NCI-H526 (cell line): ENCODE data around the gene RBM20.

ENCODE experiments used
- DNase-seq, 2 experiments: peaks; one replicate each; lab custom pipeline; 2025; lab: John Stamatoyannopoulos, UW

RBM20 gene

GRCh38 chr10:110871298-110872084 lies 227.4 kb downstream of the RBM20 start, which contains the start of gene PDCD4:
Gene PDCD4, plus strand, starts transcription at chr10:110871928. Its CDS starts 4,100 bp downstream, at chr10:110876028.
- peak; percentile 95 to 96 for DNase-seq

GRCh38 chr10:110872145-110872983 lies 228.2 kb downstream of the RBM20 start:
- DNase-seq, result peak; percentile 72 to 76

DNA sequence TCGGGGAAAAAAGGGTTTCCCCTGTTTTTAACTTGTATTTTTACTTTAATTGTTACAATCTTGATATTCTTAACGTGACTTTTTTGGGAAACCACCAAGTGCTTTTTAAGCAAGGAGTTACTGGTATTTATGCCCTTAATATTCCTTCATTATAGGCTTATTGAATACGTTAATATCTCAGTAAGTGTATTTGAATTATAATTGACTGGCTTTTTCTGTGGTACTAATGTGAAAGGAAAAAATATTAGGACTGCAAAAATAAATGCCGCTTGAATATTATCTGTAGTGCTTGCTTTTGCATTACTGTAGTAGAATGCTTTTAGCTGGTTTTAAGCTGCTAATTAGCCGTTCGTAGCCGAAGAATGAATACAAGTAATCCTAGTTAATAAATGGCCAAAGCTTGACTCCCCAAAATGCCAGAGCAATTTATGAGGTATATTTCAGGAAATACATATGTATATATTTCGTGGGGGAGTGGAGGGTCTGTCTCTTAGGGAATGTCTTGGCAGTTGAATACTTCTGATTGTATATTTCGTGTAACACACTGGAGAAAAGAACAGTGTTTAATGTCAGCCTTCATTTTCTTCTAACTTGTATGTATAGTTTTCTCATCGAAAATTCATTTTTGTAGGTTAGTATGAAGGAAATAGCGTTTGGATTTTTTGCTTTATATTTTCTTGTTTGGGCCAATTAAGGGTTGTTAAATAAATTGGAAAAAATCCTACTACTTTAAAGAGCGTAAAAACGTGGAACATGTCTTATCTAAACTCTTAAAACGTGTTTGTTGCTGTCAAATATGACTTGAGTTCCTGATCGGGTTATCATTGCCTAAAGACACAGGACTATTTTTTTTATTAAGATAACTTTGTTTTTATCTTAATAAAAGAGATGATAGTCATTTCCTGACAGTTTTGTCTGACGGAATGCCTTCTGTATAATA lies 229.1 kb downstream of the RBM20 start:
- DNase-seq, result no peak

GRCh38 chr10:110873951-110874350 lies 229.8 kb downstream of the RBM20 start:
- no peak for DNase-seq

DNA sequence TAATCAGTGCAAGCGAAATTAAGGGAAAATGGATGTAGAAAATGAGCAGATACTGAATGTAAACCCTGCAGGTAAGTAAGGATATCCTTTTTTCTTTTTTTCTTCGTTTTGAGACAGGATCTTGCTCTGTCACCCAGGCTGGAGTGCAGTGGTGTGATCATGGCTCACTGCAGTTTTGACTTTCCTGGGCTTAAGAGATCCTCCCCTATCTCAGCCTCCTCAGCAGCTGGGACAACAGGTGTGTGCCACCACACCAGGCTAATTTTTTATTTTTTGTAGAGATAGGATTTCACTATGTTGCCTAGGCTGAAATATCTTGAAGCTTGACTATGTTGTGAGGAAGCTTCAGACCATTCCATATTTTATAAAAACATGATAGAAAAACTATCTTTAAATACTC lies 231.9 kb downstream of the RBM20 start:
- no peak for DNase-seq

GRCh38 chr10:110876788-110877187 lies 232.7 kb downstream of the RBM20 start:
- DNase-seq, result no peak

DNA sequence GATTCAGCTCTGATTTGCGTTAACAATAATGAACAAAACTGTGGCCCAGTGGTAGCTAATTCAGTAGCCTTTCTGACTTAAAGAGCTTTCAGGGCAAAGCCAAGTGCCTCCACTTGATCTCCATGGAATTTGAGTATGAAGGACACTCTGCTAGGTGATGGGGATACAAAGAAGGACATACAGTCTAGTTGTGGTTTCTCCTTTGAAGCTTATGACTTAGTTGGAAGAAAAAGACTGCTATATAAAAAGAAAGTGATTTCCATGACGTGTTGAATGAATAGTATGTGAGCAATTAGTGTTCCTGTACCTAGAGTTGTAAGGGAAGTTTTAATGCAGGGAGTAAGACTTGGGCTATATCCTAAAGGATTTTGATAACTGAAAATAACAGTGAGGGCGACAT lies 235.9 kb downstream of the RBM20 start:
- DNase-seq, result no peak

- no peak for DNase-seq
Measured at GRCh38 chr10:110881247-110881646, 237.1 kb downstream of the RBM20 start.

- no peak for DNase-seq
Measured at GRCh38 chr10:110881905-110882304, 237.8 kb downstream of the RBM20 start.

- no peak for DNase-seq
Measured at GRCh38 chr10:110883924-110884323, 239.8 kb downstream of the RBM20 start.

DNA sequence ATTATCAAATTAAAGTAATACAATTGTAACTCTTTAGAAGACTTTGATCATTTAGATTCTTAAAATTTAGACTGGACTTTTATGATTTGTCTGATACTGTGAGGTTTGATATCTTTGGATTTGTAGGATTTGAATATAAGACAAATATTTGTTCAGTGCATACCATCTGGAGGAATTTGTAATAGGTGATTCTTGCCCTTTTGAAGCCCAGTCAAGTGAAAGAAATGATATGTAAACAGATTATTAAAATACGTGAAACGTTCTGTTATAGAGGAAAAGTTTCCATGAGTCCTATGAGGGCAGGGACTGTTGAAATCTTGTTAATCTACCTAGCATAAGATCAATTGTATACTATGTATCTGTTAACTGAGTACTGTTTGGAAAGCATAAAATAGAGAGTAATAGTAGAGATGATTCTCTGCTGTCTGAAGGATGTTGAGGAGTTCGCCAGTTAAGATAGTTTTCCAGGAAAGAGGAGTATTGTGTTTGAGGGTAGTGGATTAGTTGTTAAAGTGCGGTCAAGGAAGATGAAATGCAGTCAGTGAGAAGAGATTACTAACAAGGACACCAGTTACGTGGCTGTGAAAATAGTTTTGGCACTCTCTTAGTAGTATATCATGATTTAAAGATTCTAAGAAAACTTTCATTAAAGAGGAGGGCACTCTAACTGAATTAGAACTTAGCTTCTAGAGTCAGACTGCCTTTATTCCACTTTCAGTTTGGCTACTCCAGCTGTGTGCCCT lies 242.0 kb downstream of the RBM20 start:
- DNase-seq, result no peak

DNA sequence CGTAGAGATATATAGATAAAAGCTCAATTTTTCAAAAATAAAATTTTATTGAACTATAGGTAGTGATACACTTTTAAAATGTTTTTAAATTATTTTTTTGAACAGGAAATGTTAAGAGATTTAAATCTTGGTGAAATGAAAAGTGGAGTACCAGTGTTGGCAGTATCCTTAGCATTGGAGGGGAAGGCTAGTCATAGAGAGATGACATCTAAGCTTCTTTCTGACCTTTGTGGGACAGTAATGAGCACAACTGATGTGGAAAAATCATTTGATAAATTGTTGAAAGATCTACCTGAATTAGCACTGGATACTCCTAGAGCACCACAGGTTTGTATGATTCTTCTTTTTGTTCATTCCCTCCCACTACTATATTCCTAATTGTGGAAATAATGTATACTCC lies 243.4 kb downstream of the RBM20 start:
- DNase-seq, result no peak
